HG02852 (cell line): ENCODE data around the gene WDFY2.
"Not testable (repeated sequence)": the region's sequence is repeated elsewhere in the genome, so short reads cannot be mapped to it uniquely, and the experiment has no call there.

Experiments used
- ATAC-seq: cut with Tn5 transposase; IDR thresholded peaks from one replicate; pipeline ENCODE4 v1.9.1; 2021; ENCODE audit warnings: mild to moderate bottlenecking, moderate library complexity; ENCODE audit not compliant: unreplicated experiment

WDFY2 gene

GRCh38 chr13:51628059-51628852 is 44.0 kb downstream of the WDFY2 start:
- no peak for ATAC-seq

DNA sequence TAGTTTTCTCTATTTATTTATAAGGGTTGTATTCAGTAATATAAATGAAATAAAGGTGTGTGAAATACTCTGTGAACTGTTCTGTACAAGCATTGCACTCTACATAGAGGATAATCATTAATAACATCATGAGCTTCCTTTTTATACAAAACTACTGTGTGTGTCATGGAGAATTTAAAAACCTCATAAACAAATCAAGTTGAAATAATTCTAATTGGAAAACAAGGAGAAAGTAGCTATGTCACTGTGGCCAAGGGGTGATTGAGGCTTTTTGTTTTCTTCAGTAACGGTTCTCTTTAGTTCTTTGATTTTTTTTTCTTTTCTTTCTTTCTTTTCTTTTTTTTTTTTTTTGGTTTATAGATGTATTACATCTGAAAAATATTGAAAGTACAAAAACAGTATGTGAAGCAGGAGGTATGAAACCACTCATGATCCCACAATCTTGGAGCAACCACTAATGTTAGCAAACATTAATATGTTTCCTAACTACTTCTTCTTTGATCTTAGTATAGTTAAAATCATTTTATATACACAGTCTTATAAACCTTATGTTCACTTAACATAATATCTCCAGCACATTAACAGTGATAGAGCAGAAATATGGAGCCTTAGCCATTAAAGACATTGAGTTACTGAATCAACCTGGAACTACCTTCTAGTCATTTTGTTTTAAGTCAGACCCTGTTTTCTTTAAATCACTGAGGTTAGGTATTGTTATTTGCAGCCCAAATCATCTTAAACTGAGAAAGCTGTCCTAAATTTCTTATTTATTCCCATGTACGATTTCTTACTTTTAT is 45.4 kb downstream of the WDFY2 start:
- no peak for ATAC-seq

DNA sequence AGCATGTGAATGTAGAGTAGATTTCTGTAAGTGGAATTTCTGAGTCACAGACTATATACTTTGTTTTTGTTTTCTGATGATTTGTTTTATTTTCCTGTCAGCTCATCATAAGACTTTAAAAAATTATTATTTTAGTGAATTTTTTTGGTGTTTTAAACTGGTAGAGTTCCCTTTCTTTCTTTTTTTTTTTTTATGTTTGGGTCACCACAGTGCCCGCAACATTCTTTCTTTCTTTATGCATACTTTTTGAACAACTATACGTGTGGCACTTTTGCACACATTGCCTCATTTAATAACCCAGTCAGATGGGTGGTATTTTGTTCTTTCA is 46.0 kb downstream of the WDFY2 start:
- no peak for ATAC-seq

- no peak for ATAC-seq
Measured at GRCh38 chr13:51632591-51633362, 48.5 kb downstream of the WDFY2 start.

GRCh38 chr13:51635137-51635878 is 51.0 kb downstream of the WDFY2 start:
- ATAC-seq, result no peak

- no peak for ATAC-seq
Measured at GRCh38 chr13:51636349-51636890, 52.2 kb downstream of the WDFY2 start.

GRCh38 chr13:51637852-51638215 is 53.6 kb downstream of the WDFY2 start:
- ATAC-seq, result no peak

DNA sequence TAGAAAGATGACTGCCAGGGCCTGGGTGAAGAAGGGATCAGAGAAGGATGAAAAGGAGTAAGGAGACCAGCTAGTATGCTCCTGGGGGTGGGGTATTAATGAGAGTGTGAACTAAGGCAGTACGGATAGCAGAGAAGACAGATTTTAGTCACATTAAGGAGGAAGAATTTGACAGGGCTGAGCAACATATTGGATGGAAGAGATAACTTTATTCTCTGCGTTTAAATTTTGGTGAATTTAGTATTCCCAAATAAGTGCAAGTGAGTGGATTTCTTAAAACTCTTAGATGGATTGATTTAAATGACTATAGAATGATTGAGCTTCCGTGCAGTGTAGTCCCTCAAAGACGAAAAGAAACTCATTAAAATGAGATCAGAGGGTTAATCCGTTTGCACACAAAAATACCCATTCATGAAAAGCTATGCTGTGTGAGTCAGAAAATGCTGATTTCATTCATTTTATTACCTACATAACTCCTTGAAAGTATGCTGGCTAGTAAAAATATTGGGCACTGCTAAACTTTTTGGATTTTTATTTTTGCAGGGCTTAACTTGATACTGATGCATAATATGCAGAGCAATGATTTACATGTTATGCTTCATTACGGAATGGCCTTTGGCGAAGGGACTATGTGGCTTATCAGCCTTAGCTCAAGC is 54.1 kb downstream of the WDFY2 start:
- ATAC-seq, result no peak

DNA sequence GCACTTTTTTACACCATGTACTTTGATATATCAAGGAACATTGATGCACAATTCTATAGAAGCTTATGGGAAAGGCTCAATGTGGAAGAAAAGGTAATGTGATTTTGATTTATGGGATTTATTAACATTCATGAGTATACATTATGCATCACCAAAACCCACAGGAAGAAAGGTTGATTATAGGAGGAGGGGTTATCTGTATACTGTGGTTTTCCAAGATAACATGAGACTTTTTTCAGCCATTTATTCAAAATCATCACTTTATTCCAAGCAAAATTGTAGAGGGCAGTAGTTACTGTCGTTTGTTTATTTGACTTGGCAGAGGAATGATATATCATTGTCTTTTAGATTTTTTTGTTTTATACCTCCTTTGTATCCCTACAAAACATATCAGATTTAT is 54.9 kb downstream of the WDFY2 start:
- no peak for ATAC-seq

DNA sequence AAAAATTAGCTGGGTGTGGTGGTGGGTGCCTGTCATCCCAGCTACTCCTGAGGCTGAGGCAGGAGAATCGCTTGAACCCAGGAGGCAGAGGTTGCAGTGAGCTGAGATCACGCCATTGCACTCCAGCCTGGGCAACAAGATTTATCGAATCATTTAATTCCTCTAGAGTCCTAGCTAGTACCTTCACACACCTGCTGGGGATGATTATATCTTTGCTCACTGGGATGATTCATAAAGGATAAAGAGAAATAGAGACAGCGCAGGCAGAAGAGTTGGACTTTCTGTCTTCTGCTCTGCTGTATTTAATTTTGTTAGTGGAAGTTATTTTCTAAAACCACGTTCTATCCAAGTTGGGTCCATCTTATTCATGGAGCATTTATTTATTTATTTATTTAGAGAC is 56.4 kb downstream of the WDFY2 start:
- ATAC-seq, result not testable (repeated sequence)

GRCh38 chr13:51643105-51643881 is 59.0 kb downstream of the WDFY2 start:
- ATAC-seq, result no peak

DNA sequence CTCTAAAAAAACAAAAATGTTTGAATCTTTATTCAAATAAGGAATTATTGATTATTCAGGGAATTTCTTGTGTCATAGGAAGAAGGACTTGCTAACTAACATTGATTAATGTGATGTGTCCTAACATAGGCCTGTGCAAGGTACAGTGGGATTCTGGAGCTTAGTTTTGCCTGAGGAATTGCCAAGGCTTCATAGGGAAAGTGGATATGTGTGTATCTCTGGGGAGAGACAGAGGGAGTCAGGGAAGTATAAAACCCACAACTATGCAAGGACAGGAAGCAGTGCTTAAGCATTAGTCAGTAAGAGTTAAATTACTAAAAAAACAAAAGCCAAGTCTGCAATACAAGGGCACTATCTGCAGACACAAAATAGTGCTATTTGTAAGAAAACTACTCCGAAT is 59.6 kb downstream of the WDFY2 start:
- no peak for ATAC-seq

- ATAC-seq, result no peak
Measured at GRCh38 chr13:51644654-51645053, 60.4 kb downstream of the WDFY2 start.

GRCh38 chr13:51645154-51645650 is 60.9 kb downstream of the WDFY2 start:
- ATAC-seq, result no peak

- ATAC-seq, result no peak
Measured at GRCh38 chr13:51645761-51646670, 61.8 kb downstream of the WDFY2 start.

- no peak for ATAC-seq
Measured at GRCh38 chr13:51647067-51647466, 62.8 kb downstream of the WDFY2 start.

GRCh38 chr13:51652193-51652592 is 67.9 kb downstream of the WDFY2 start:
- ATAC-seq, result not testable (repeated sequence)
